ENCODE measurements around the gene COL4A2.

COL4A2 gene

DNA sequence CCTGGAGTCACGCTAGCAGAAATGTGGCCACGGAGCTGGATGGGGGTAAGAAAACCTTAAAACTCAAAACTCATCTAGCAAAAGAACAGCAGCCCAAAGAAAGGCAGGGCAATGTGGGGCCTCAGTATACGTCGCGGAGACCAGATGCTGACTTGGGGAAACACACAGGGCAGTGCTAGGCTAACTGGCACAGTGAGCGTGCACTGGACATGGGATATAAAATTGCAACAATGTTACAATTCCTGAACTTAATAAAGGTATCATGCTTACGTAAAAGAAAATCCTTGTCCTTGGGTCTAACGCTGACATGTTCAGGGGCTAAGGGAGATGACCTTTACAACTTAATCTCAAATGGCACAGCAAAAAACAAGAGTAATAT is 40.7 kb upstream of the COL4A2 start:
- TF ChIP-seq, protein P1, sequence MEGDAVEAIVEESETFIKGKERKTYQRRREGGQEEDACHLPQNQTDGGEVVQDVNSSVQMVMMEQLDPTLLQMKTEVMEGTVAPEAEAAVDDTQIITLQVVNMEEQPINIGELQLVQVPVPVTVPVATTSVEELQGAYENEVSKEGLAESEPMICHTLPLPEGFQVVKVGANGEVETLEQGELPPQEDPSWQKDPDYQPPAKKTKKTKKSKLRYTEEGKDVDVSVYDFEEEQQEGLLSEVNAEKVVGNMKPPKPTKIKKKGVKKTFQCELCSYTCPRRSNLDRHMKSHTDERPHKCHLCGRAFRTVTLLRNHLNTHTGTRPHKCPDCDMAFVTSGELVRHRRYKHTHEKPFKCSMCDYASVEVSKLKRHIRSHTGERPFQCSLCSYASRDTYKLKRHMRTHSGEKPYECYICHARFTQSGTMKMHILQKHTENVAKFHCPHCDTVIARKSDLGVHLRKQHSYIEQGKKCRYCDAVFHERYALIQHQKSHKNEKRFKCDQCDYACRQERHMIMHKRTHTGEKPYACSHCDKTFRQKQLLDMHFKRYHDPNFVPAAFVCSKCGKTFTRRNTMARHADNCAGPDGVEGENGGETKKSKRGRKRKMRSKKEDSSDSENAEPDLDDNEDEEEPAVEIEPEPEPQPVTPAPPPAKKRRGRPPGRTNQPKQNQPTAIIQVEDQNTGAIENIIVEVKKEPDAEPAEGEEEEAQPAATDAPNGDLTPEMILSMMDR (IDR thresholded peaks at IDR 0.05; ENCODE audit: low read depth, low read length, missing control alignments): no peak
- DNase-seq (ENCODE audit: extremely low read depth, low read depth): no peak
- no peak overlapping the region for H3K4me3 ChIP-seq (replicated peaks; ENCODE audit: low read depth, low read length)

DNA sequence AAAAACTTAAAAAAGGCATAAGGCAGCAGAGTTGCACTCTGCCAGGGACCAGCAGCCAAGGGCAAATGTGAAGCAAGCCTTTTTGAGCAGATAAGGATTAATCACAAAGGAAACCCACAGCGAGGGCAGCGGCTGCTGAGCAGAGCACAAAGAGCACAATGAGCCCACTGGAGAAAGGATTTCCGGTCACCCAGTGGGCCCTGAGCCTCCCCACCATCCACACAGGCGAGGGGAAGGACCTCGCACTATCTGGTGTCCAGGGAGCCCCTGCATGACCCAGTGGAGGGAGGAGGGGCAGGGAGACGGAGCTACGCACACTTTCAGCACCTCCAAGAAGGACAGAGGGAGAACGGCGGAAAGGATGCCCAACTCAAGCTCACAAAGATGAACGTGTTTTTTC is 40.1 kb upstream of the COL4A2 start:
- no peak for DNase-seq (ENCODE audit: extremely low read depth, low read depth)
- no peak overlapping the region for H3K4me3 ChIP-seq (replicated peaks; ENCODE audit: low read depth, low read length)
- TF ChIP-seq, protein P1 (IDR thresholded peaks at IDR 0.05; ENCODE audit: low read depth, low read length, missing control alignments): no peak

DNA sequence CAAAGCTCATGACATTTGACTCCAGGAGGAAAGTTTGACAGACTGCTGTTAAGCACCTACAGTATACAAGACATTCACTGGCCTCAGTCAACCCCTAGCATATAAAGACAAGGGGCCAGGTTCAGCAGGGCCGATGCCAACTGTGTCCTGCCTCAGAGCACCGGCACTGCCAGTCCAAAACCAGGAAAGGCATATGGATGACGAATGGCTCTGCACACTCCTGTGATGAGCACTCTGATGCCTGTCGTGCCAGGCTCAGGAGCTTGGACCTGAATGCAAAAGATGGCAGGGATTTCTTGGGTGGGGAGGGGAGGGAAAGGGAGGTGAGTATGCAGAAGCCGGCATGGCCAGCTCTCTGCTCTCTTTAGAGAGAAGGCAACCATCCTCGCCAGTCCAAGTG is 39.0 kb upstream of the COL4A2 start:
- TF ChIP-seq, protein P1 (IDR thresholded peaks at IDR 0.05; ENCODE audit: low read depth, low read length, missing control alignments): no peak
- DNase-seq (ENCODE audit: extremely low read depth, low read depth): no peak
- H3K4me3 ChIP-seq (replicated peaks; ENCODE audit: low read depth, low read length): no peak overlapping the region

DNA sequence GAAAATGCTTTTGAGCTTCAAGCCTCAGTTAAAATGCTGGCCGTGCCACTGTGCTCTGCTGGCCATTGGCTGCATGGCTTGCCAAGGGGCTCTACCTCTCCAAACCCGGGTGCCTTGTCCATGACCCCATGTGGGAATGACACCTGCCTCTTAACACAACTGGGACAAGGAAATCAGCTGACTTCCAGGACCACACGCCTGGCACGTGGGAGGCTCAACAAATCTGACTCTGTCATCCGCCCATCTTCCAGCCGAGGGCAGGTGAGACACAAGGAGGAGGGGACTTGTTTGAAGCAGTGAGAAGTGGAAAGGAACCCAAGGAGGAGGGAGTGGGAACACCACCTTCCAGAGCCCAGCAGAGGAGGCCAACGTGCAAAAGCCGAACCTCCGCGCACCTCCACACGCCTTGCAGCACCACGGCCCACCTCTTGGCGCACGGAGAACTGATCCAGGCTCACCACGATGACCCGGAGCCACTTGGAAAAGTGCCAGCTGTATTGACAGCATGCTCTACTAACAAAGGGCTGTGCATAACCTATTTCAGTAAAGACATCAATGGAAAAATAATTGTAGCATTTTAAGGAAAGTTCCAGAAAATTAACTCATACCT is 38.4 kb upstream of the COL4A2 start:
- no peak for DNase-seq (ENCODE audit: extremely low read depth, low read depth)
- no peak overlapping the region for H3K4me3 ChIP-seq (replicated peaks; ENCODE audit: low read depth, low read length)
- TF ChIP-seq, protein P1 (IDR thresholded peaks at IDR 0.05; ENCODE audit: low read depth, low read length, missing control alignments): no peak

DNA sequence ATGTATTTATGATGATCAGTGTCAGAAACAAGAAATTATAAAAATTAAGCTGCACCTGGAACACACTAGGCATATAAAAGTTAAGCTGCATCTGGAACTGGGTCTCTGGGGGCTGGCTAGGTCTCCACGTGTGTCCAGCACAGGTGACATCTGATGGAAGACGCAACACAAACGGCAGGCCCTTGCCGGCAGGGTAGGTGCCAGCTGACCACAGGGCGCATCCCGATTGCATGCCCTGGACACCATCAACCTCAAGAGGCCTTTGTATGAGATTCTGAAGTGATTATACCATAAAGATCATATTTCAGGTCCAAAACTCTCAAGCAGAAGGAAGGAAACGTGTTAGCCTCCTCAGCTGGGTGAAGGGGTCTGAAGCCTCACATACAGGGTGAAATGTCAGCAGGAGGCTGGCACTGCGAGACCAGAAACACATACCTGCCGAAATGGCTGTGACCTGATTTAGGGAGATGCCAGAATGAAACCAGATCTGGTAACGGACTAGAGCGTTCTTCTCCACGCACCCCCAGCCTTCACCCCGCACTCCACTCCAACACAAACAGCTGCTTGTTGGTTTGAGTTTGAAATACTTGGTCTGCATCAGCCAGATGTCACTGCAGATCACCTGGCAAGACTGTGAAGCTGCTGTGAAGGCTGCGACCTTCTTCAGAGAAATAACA is 37.4 kb upstream of the COL4A2 start:
- no peak for DNase-seq (ENCODE audit: extremely low read depth, low read depth)
- H3K4me3 ChIP-seq (replicated peaks; ENCODE audit: low read depth, low read length): no peak overlapping the region
- TF ChIP-seq, protein P1 (IDR thresholded peaks at IDR 0.05; ENCODE audit: low read depth, low read length, missing control alignments): no peak

DNA sequence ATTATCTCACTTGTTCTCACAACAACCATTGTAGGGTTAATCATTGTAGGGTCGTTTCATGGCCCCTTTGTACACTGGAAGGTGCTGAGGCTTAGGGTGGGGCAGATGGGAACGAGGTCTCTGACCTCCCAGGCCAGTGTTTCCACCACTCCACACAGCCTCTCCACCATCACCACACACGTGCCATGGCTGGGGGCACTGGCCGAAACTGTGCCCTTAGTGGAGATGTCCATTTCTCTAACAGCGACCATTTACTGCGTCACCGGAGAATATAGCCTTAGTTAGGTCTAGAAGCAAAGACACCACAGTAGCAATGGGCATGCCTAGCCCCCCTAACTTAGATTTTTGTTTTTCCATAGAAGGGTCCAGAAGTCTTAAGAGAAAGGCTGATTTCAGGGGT is 36.6 kb upstream of the COL4A2 start:
- H3K4me3 ChIP-seq (replicated peaks; ENCODE audit: low read depth, low read length): no peak overlapping the region
- no peak for DNase-seq (ENCODE audit: extremely low read depth, low read depth)
- TF ChIP-seq, protein P1 (IDR thresholded peaks at IDR 0.05; ENCODE audit: low read depth, low read length, missing control alignments): no peak
